ENCODE measurements around the gene ECSCR. TPM values are rescaled to one million over a fixed set of nuclear protein-coding genes. Genes with fewer than 3 reads are reported as not detected.

ECSCR gene
- total RNA-seq, 2 experiments from 2014 or later: not detected

DNA sequence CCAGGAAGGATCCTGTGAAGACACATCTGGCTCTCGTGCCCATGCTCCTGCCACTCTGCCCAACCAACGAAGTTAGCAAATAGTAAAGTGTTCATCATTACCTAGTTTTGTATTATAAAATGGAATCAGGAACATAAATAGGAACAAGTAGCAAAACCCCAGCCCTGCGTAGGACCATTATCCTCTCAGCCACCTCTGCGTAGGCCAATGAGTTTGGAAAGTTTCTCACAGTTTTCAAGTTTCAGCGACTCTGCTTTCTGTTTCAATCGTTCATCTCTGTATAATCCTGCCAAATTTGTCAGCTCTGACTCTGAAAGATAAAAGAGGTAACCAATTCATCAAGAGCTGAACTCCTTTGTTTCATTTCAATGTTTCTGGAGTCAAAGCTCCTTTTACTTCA, 48.6 kb downstream of the ECSCR start:
- Mint-ChIP-seq H3K4me3 (no peak overlapping the region), H3K4me1 (ENCODE audit: low read depth) (peaks cover 23% of the 10 kb centered on the region), H3K36me3 (ENCODE audit: low read depth) (peaks cover 15% of the 10 kb centered on the region), H3K27ac (no peak overlapping the region), H3K9me3 (no peaks in the 10 kb centered on the region), H3K27me3 (no peaks in the 10 kb centered on the region)
- peaks cover 4% of the 10 kb centered on the region for H3K36me3 ChIP-seq (ENCODE audit: insufficient read depth, low read length)
- peaks cover 19% of the 10 kb centered on the region for H3K4me1 ChIP-seq (ENCODE audit: insufficient read depth, low read length)
- ChIA-PET POLR2A (interaction anchor here (1.0 to 1.5 kb wide), 3 partner anchors 10 to 72 kb away, joined by 3 to 4 read pairs (median 3); partner anchors contain the start of gene SPATA24), CTCF (interaction anchor here (1.6 kb wide), 1 partner anchor 8 kb away, joined by 4 read pairs; no protein-coding TSS in a partner anchor)
- H3K9me3 ChIP-seq (ENCODE audit: control insufficient read depth in 1 of 2, insufficient read depth in 1 of 2, low read length in 2 of 2): no peaks in the 10 kb centered on the region
- TF ChIP-seq, protein P1, sequence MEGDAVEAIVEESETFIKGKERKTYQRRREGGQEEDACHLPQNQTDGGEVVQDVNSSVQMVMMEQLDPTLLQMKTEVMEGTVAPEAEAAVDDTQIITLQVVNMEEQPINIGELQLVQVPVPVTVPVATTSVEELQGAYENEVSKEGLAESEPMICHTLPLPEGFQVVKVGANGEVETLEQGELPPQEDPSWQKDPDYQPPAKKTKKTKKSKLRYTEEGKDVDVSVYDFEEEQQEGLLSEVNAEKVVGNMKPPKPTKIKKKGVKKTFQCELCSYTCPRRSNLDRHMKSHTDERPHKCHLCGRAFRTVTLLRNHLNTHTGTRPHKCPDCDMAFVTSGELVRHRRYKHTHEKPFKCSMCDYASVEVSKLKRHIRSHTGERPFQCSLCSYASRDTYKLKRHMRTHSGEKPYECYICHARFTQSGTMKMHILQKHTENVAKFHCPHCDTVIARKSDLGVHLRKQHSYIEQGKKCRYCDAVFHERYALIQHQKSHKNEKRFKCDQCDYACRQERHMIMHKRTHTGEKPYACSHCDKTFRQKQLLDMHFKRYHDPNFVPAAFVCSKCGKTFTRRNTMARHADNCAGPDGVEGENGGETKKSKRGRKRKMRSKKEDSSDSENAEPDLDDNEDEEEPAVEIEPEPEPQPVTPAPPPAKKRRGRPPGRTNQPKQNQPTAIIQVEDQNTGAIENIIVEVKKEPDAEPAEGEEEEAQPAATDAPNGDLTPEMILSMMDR (IDR thresholded peaks at IDR 0.05): no peak
- H3K4me3 ChIP-seq (ENCODE audit: low read length): no peak overlapping the region
- DNase-seq (no peak), ATAC-seq (ENCODE audit: poor library complexity) (no peak)
- intact Hi-C loops (cut with DNase I, micrococcal nuclease): no loop called here
- no peaks in the 10 kb centered on the region for H3K27me3 ChIP-seq (ENCODE audit: control insufficient read depth in 1 of 2, insufficient read depth in 2 of 2, low read length in 2 of 2)
- no peak overlapping the region for H3K27ac ChIP-seq (ENCODE audit: low read depth in 1 of 2, low read length in 2 of 2)

DNA sequence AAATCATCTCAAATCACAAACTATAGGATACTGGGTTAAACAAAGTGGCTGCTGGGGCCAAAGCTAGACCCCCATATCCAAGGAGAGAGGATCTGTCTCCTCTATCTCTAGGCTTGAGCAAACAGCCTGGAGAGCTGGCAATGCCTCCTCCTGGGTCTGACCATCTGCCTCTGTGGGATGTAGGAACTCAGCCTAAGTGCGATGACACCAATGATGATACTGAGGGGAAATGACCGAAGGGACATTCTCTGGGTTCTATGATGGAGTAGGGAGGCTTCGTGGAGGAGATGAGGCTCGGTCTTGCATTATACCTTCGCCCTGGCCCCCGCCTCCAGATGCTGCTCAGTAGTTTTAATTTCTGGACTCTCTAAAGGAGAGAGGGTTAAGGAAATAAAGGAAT, 49.4 kb downstream of the ECSCR start:
- Mint-ChIP-seq H3K27me3 (no peaks in the 10 kb centered on the region), H3K9me3 (no peaks in the 10 kb centered on the region), H3K27ac (no peak overlapping the region), H3K36me3 (ENCODE audit: low read depth) (peaks cover 7% of the 10 kb centered on the region), H3K4me1 (ENCODE audit: low read depth) (peaks cover 23% of the 10 kb centered on the region), H3K4me3 (no peak overlapping the region)
- Histone ChIP-seq H3K27me3 (ENCODE audit: control insufficient read depth in 1 of 2, insufficient read depth in 2 of 2, low read length in 2 of 2) (no peaks in the 10 kb centered on the region), H3K4me3 (ENCODE audit: low read length) (no peak overlapping the region), H3K27ac (ENCODE audit: low read depth in 1 of 2, low read length in 2 of 2) (no peak overlapping the region), H3K4me1 (ENCODE audit: insufficient read depth, low read length) (peaks cover 19% of the 10 kb centered on the region), H3K9me3 (ENCODE audit: control insufficient read depth in 1 of 2, insufficient read depth in 1 of 2, low read length in 2 of 2) (no peaks in the 10 kb centered on the region), H3K36me3 (ENCODE audit: insufficient read depth, low read length) (no peaks in the 10 kb centered on the region)
- ChIA-PET CTCF (interaction anchor here (1.6 kb wide), 1 partner anchor 9 kb away, joined by 4 read pairs; no protein-coding TSS in a partner anchor), POLR2A (interaction anchor here (0.6 kb wide), 1 partner anchor 103 kb away, joined by 3 read pairs; no protein-coding TSS in a partner anchor)
- ATAC-seq (ENCODE audit: poor library complexity) (no peak), DNase-seq (no peak)
- intact Hi-C loops (cut with DNase I, micrococcal nuclease): no loop called here
- TF ChIP-seq, protein P1 (IDR thresholded peaks at IDR 0.05): no peak

DNA sequence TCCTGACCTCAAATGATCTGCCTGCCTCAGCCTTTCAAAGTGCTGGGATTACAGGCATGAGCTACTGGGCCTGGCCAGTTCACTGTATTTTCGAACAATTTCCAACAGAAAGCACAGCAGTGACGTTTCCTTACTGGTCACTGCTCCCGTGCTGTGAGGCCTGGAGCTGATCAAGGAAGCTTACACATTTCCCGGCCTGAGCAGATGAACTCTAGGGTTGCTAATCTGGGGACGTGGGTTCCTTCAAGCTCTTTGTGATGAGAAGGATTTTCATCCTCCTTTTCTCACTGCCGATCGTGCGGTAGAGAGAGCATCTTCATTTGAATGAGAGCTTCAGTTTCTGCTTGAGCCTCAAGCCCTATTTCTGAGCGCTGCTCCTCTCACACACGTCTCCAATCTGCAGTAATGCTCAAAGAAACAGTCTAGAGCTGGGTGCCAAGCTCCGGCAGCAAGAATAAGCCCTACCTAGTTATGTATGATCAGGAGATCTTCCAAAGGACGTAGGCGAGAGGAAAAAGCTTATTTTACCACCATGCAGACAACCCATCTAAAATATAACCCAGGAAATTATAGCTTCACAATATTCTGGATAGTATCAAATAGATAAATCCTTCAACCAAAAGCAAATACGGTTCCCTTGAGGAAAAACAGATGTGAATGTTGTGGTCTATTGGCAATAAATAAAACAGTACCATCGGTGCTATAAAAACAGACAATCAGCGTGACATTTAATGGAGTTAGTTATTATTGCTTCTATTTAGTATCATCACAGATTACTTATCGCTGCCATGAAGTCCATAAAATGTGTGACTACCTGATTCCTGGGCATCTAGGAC, 51.3 kb downstream of the ECSCR start:
- Mint-ChIP-seq H3K27ac (no peak overlapping the region), H3K4me3 (no peak overlapping the region), H3K9me3 (no peaks in the 10 kb centered on the region), H3K27me3 (no peaks in the 10 kb centered on the region), H3K36me3 (ENCODE audit: low read depth) (peaks cover under 1% of the 10 kb centered on the region), H3K4me1 (ENCODE audit: low read depth) (peaks cover 33% of the 10 kb centered on the region)
- Histone ChIP-seq H3K27me3 (ENCODE audit: control insufficient read depth in 1 of 2, insufficient read depth in 2 of 2, low read length in 2 of 2) (no peaks in the 10 kb centered on the region), H3K4me3 (ENCODE audit: low read length) (no peak overlapping the region), H3K4me1 (ENCODE audit: insufficient read depth, low read length) (peaks cover 19% of the 10 kb centered on the region), H3K27ac (ENCODE audit: low read depth in 1 of 2, low read length in 2 of 2) (no peak overlapping the region), H3K9me3 (ENCODE audit: control insufficient read depth in 1 of 2, insufficient read depth in 1 of 2, low read length in 2 of 2) (no peaks in the 10 kb centered on the region), H3K36me3 (ENCODE audit: insufficient read depth, low read length) (no peaks in the 10 kb centered on the region)
- TF ChIP-seq, protein P1 (IDR thresholded peaks at IDR 0.05): no peak
- ChIA-PET CTCF (no interaction called here), POLR2A (interaction anchor here (1.7 to 1.8 kb wide), 2 partner anchors 28 to 71 kb away, joined by 5 to 6 read pairs; partner anchors contain the start of genes DNAJC18 and STING1)
- intact Hi-C loops (cut with DNase I, micrococcal nuclease): no loop called here
- DNase-seq (no peak), ATAC-seq (ENCODE audit: poor library complexity) (no peak)

Data from CD4-positive, alpha-beta T cell (primary cell).